ENCODE results near the gene ELK4.

ELK4 gene

GRCh38 chr1:205567716-205568115, 64.1 kb downstream of the ELK4 start:
- no peak overlapping the region for H3K27ac ChIP-seq
- H3K9me3 ChIP-seq (ENCODE audit: severe bottlenecking), result peaks cover 4% of the 10 kb centered on the region
- no peak overlapping the region for H3K4me3 ChIP-seq (ENCODE audit: low read depth, low read length)
- peaks cover 78% of the 10 kb centered on the region for H3K27me3 ChIP-seq (ENCODE audit: insufficient read depth, low read depth, severe bottlenecking)
- no peak for TF ChIP-seq CTCF (IDR thresholded peaks at IDR 0.05; ENCODE audit: low read depth, low read length)
- no peaks in the 10 kb centered on the region for H3K36me3 ChIP-seq
- peak; percentile 23 for DNase-seq

- H3K9me3 ChIP-seq (ENCODE audit: severe bottlenecking), result peaks cover 18% of the 10 kb centered on the region
- H3K4me3 ChIP-seq (ENCODE audit: low read depth, low read length), result no peak overlapping the region
- H3K27me3 ChIP-seq (ENCODE audit: insufficient read depth, low read depth, severe bottlenecking), result peaks cover 64% of the 10 kb centered on the region
- no peak overlapping the region for H3K27ac ChIP-seq
- peak; percentile 2 for DNase-seq
- H3K36me3 ChIP-seq, result no peaks in the 10 kb centered on the region
- no peak for TF ChIP-seq CTCF (IDR thresholded peaks at IDR 0.05; ENCODE audit: low read depth, low read length)
Measured at GRCh38 chr1:205565799-205566198, 66.0 kb downstream of the ELK4 start.

GRCh38 chr1:205563927-205564441, 67.8 kb downstream of the ELK4 start:
- Histone ChIP-seq H3K9me3 (ENCODE audit: severe bottlenecking) (peaks cover 27% of the 10 kb centered on the region), H3K36me3 (no peaks in the 10 kb centered on the region), H3K27ac (no peak overlapping the region), H3K4me3 (ENCODE audit: low read depth, low read length) (no peak overlapping the region), H3K27me3 (ENCODE audit: insufficient read depth, low read depth, severe bottlenecking) (peaks cover 50% of the 10 kb centered on the region)
- no peak for TF ChIP-seq CTCF (IDR thresholded peaks at IDR 0.05; ENCODE audit: low read depth, low read length)
- DNase-seq, result peak; percentile 83

GRCh38 chr1:205561501-205562203, 70.2 kb downstream of the ELK4 start:
- Histone ChIP-seq H3K9me3 (ENCODE audit: severe bottlenecking) (peaks cover 32% of the 10 kb centered on the region), H3K36me3 (no peaks in the 10 kb centered on the region), H3K4me3 (ENCODE audit: low read depth, low read length) (no peak overlapping the region), H3K27me3 (ENCODE audit: insufficient read depth, low read depth, severe bottlenecking) (peaks cover 46% of the 10 kb centered on the region), H3K27ac (no peak overlapping the region)
- no peak for TF ChIP-seq CTCF (IDR thresholded peaks at IDR 0.05; ENCODE audit: low read depth, low read length)
- no peak for DNase-seq
